RCC 7860 (cell line): ENCODE data around the gene RAPGEF1.
"Not testable (repeated sequence)": the region's sequence is repeated elsewhere in the genome, so short reads cannot be mapped to it uniquely, and the experiment has no call there.

Experiments
- DNase-seq: peaks from one replicate; pipeline ENCODE4 v3.0.0-alpha.2; 2015; ENCODE audit warnings: low spot score
- FAIRE-seq: peaks from 2 replicates; lab custom pipeline; 2012; peaks lifted over from hg19 to GRCh38; lab: Jason Lieb, UNC

RAPGEF1 gene

DNA sequence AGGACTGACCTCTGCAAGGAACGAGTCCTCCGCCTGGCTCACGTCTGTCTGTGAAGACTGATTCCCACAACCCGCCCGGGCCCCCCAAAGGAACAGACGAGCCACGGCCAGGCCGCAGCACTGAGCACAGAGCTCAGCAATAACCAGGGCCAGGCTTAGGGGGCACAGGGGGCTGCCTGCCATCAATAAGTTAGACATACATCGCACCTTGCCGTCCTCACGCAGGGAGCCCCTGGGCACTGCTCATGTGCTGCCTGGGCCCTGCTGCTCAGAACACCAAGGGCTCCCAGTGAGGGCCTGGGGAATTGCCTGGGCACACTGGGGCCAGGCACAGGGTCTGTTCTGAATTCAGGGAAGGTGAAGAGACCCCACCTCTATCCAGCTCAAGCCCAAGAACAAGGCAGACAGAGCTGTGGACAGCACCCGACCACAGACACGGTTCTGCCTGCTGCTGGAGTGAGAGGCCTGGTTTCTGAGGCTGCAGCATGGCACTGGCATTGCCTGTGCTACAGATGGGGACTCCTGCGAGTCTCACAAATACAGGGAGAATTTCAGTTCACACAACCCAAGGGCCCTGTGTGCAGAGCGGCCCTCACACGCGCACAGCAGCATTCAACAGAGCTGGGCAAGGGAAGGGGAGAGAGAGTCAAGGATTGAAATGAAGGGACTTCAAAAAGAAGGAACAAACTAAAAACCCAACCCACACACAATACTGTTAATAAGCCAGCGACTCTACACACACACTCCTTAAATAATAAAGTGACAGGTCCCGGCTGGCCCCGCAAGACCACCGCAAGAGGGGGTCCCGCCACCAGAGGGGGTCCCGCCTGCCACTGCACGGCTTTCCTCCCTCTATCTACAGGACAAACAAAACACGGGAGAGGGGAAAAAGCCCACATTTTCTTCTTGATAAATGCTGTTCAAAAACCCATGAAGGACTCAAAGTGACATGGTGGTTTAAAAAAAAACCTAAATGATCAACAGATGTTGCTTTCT lies 162.6 kb downstream of the RAPGEF1 start:
- no peak for FAIRE-seq
- no peak for DNase-seq

DNA sequence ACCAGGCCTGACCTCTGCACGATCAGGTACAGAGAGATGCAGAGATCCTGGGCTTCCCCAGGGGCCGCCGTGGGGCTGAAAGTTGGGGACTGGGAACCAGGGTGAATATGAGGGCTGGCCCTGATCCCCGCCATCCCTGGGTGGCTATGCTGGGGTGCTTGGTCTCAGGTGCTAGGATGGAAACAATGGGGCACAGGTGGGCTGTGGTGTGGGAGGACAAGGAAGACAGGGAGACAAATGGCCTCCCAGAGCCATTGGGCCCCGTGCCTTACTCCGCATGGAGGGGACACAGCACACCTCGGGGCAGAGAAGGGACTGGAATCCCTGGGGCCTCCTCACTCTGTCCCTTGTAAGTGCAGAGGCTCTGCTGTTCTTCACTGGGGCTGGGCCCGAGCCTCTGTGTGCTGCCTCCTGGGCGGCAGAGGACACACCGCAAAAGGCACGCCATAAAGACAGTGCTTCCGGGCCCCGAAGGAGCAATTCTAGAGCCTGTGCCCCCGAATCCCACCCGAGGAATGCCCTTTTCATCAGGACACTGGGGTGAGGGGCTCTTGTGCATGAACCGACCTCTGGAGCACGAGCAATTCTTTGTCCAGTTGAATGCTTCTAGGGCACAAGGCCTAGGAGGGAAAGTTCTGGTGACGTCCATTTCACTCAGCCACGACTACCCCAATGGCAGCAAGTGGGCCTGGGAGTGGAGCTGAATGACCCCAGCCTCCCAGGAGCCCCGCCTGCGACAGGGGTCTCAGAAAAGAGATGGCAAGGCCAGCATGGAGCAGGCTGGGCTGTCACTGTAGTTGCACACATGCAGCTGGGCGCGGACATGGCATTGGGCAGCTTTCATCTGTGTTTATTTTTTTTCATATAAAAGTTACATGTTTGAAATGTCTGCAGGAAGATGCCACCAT lies 163.7 kb downstream of the RAPGEF1 start:
- FAIRE-seq = no peak
- no peak for DNase-seq

DNA sequence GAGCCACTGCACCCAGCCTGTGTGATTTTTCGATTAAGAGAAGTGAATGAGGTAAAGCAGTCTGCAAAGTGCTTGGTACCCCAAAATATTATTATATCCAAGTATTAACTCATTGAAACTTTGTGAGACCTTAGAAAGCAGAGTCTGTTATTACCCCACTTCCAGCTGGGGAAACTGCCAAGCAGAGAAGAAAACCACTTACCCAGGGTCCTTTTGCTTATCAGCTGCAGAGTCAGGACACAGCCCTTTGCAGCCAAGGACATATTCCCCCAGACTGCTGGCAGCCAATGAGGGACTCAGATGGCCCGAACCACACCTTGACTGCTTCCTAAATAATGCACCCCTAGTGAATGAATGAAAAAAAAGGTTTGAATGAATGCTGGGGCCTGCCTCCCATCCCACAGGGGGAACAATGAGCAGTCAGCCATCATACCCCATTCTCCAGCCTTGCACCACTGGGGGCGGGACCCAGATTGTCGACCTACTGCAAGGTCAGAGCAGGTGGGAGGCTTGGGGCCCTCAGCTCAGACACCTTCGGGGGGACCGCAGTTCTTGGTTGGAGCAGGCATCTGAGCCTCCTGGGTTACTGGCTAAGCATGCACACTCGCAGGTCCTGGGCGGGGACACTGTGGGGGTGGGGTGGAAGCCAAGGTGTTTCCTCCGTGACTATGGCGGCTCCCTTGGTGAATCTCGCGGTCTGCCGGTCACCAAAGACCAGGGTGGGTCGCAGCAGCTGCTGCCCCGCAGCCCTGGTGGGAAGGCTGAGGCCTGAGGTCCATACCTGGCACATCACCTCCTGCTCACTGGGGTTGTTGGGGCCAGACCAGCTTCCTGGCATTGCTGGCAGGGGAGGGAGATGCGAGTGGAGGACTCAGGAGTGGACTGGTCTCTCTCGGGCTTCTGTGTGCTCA lies 164.9 kb downstream of the RAPGEF1 start:
- FAIRE-seq = no peak
- DNase-seq = no peak

DNA sequence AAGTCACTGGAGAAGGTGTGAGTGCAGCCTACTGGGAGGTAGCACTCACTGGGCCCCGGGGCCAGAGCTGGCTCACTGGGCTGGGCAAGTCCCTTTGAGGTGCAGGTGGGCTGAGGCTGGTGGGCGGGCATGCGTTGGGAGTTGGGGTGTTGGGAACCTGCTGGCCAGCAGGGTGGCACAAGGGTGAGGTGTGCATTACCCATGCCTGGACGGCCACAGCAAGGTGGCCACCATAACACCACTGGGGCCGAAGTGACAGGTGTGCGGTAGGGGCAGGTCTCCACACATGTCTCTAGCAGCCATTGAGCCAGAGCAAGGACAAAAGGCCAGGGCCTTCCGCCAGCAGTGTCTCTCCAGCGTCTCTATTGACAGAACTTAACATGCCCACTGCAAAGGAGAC lies 172.0 kb downstream of the RAPGEF1 start:
- FAIRE-seq = no peak
- DNase-seq = no peak

DNA sequence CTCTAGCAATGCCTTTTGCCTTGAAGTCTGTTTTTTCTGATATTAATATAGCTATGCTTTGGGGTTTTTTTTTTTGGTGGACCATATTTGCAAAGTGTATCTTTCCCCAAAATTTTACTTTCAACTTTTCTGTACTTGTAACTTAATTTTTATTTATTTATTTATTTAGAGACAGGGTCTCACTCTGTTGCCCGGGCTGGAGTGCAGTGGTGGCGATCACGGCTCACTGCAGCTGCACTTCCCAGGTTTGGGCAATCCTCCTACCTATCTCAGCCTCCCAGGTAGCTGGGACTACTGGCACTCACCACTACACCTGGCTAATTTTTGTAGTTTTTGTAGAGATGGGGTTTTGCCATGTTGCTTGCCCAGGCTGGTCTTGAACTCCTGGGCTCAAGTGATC lies 173.7 kb downstream of the RAPGEF1 start:
- FAIRE-seq (no peak), DNase-seq (no peak)

DNA sequence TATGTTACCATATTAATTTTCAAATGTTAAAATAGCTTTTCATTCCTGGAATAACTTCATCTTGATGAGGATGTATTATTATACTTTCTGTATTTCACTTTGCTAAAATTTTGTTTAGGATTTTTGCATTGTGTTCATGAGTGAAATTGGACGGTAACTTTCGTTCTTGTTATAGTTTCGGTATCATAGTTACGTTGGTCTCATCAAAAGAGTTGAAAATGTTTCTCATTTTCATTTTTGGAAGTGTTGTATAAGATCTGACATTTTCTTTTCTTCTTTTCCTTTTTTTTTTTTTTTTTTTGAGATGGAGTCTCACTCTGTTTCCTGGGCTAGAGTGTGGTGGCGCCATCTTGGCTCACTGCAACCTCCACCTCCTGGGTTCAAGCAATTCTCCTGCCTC lies 174.5 kb downstream of the RAPGEF1 start:
- no peak for DNase-seq

DNA sequence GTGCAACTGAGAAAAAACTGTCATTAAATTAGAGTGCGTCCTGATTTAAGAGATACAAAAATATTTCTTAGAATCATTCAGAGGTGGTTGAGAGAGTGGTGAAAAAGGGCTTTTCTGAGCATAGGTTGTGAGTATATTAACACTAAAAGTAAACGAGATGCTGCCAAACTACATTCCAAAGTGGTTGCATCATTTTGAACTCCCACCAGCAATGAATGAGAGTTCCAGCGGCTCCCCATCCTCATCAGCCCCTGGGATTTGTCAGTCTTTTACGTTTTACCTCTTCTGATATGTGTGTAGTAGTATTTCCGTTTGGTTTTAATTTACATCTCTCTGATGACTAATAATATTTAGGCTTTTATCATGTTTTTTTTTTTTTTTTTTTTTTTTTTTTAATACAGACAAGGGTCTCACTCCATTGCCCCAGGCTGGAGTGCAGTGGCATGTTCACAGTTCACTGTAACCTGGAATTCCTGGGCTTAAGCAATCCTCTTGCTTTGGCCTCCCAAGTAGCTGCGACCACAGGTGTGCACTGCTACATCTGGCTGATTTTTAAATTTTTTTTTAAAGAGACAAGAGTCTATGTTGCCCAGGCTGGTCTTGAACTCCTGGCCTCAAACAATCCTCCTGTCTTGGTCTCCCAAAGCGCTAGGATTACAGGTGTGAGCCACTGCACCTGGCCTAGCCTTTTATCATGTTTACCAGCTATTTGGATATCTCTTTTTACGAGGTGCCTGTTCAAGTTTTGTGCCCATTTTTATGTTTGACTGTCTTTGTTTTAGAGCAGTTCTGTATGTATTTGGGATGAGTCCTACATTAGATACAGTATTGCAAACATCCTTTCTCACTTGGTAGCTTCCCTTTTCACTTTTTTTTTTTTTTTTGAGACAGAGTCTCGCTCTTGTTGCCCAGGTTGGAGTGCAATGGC lies 177.6 kb downstream of the RAPGEF1 start:
- FAIRE-seq = peak; percentile 73
- peak; percentile 63 for DNase-seq

More for the DNA sequence above, 174.5 kb downstream of the RAPGEF1 start:
- FAIRE-seq = no peak

DNA sequence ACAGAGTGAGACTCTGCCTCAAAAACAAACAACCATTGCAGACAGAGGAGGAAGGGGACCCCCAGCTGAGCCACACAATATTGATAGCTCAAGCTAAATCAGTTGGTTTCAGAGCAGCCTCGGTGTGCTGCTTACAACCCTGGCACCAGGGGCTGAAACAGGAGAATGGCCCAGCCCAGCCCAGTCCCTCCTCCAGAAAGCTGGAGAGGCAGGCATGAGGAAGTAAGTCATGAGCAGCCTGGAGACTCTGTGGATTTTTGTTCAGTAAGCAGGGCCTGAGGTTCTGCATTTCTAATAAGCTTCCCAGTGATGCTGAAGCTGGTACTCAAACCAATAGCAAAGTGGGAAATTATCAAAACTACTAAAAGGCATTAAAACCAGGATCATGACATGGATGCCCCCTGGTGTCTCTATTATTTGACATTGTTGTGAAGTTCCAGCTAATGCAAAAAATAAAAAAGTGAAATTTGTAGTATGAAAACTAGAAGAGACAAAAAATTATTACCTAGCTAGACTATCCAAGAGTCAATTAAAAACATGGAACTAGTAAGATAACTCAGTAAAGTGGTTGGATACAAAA lies 180.4 kb downstream of the RAPGEF1 start:
- FAIRE-seq (no peak), DNase-seq (no peak)

DNA sequence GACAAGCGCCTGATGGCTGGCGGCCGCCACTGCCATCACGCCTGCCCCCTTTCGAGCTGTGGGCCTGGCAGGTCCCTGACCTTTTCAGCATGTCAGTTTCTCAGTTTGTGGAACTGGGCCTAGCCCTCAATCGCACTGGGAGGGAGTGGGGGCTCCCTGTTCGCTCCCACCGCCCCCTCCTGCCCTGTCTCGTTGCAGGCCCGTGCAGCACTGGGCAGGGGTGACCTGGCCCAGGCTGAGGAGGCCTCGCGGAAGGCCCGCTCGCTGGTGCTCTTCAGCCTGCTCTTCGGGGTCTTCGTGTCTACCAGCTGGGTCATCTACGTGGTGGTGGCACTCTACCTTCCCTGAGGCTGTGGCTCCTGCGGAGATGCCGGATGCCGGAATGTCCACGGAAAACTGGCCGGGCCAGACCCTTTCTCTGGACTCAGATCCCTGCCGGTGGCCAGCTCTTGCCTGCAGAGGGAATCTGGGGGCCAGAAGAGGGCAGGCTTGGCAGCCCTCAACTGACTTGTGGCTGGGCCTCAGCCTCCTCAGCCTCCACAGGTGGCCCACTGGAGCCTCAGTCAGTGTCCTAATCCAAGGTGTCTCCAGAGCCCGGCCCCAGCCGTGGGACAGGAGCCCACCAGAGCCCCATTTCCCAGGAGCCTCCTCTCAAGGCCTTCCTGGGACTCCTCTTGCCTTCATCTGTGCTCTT lies 181.9 kb downstream of the RAPGEF1 start:
- no peak for DNase-seq
- FAIRE-seq = no peak

DNA sequence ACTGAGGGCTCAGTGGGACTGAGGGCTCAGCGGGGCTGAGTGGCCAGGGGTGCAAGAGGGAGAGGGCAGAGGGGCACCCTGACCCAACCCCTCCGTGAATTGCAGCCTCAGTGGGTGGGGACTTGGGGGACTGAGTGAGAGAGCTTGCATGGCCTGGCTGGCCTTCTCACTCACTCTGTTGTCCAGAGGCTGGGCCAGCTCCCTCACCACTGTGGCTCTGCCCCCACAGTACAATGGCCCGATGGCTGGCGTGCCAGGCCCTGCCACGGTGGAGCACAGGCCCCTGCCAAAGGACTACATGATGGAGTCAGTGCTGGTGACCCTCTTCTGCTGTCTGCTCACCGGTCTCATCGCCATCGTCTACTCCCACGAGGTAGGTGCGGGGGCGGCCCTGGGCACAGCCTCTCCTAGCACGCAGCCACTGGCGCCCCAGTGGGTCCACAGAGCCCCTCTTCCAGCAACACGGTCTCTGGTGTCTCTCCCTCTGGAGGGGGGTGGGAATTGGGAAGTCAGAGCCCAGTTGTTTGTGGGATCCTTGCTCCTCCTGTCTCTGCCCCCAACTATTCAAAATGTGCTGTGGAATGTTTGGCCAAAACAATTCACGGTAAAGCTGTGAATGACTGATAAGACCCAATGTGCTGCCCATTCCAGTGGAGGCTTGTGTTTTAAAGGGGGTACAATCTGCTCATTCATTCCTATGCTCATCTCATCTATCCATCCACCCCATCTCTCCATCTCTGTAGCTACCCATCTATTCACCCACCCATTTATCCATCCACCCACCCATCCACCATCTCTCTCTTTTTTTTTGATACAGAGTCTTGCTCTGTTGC lies 183.8 kb downstream of the RAPGEF1 start:
- FAIRE-seq (no peak), DNase-seq (no peak)

DNA sequence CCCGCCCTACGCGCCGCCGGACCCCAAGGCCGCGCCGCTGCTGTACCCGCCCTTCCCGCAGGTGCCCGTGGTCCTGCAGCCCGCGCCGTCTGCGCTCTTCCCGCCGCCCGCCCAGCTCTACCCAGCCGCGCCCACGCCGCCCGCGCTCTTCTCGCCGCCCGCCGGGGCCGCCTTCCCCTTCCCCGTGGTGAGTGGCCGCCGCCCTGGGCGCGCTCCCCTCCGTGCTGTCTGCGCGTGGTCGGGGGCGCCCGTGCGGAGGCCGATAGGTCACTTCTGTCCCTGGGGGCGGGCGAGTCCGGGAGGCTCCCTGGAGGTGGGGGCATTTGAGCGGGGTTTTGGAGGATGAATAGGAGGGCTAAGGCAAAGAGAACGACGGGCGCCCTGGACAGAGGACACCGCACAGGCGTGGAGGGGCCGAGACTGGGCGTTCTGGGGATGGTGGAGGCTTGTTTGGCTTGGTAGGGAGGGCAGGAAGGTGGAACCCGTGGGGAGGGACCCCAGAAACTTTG lies 185.0 kb downstream of the RAPGEF1 start:
- FAIRE-seq = no peak
- DNase-seq = no peak

DNA sequence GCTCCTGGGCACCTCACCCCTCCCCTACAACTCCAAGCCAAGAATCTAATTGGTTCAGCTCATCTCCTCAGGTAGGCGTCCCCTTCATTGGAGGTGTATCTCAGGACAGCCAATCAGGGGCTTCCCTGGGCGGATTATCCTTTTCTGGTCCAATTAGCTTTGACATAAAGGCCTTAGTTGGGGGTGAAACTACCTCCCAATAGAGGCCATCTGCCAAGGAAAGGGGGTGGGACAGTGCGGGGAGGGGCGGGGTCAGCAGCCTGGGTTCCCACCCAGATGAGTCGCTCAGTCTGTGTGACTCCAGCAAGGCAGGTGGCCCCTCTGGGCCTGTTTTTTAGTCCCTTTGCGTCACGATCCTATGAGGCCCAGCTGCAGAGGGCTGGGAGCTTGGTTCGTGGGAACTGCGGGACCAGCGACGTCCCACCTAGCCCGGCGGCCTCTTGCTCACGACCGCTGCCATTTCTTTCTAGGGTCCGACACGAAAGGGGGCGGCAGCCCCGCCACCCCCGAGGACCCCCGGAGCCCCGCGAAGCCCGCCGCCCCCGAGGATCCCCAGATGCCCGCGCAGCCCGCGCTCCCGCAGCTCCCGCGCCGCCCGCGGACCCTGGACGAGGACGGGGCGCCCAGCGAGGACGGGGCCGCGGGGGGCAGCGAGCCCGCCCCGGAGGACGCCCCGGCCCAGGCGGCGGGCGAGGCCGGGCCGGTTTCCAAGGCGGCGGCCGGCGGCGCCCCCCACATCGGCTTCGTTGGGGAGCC lies 185.6 kb downstream of the RAPGEF1 start:
- no peak for DNase-seq
- no peak for FAIRE-seq

DNA sequence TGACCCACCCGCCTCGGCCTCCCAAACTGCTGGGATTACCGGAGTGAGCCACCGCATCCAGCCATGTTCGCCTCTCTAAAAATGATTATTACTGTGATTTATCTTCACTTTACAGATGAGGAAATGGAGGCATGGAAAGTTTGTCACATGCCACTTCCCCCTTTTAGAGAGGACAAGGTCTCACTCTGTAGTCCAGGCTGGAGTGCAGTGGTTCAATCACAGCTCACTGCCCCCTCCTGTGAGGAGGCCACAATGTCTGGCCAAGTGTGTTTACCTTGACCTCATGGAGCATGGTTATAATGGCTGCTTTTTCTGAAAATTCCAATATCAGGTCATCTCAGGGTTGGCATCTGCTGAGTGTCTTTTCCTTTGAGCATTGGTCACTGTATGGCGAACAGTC lies 187.8 kb downstream of the RAPGEF1 start:
- DNase-seq (no peak), FAIRE-seq (no peak)

DNA sequence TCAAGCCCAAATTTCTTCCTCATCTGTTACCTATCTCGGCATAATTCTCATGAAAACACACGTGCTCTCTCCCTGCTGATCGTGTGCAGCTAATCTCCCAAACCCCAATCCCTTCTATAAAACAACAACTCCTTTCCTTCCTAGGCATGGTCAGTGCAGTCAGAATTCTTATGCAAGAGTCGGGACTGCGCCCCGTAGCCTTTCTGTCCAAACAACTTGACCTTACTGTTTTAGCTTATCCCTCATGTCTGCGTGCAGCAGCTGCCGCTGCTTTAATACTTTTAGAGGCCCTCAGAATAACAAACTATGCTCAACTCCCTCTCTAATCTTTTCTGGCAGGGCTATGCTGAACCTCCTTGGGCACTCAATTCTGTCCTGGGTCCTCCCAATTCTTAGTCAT lies 189.4 kb downstream of the RAPGEF1 start:
- DNase-seq, FAIRE-seq: not testable (repeated sequence)

DNA sequence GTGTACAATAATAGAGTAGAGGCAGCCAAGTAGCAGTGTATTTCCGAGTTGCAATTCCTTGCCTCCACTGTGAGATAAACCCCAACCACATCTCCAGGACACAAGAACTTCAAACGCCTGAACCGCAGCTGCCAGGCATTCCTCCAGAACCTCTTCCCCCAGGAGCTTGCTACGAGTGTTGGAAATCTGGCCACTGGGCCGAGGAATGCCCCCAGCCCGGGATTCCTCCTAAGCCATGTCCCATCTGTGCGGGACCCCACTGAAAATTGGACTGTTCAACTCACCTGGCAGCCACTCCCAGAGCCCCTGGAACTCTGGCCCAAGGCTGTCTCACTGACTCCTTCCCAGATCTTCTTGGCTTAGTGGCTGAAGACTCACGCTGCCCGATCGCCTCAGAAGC lies 190.7 kb downstream of the RAPGEF1 start:
- FAIRE-seq, DNase-seq: not testable (repeated sequence)

DNA sequence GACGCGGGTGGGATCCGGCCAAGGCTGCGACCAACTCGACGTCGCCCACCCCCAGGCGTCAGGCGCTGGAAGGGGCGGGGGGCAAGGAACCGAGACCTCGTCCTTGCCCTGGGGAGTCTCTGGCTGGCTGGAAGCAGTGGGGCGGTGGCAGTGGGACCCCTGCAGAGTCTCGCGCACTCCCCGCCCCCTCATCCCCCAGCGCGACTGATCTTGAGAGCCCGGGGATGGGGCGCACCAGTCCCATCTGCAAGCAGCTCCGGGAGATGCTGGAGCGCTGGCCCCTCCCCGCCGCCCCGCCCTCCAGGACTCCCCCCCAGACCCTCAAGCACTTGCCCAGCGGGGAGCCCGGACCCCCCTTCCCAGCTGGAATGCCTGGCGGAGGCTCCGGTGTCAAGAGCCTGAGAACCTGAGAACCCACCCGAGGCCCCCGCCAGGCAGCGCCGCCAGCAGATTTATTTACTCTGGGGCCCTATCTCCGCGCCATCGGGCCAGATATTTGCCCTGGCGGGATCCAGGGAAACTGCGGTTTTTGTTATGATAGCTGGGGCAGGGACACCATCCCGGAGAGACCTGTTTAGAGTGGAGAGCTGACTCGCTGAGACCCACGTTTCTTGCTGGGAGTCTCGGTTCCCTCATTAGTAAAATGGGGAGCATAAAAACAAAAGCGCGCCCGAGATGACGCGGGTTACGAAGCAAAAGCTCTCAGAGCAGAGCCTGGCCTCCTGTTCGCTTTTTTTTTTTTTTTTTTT lies 193.4 kb downstream of the RAPGEF1 start:
- DNase-seq (peak; percentile 8), FAIRE-seq (no peak)
